Endothelial cell of umbilical vein (primary cell): Measurements from ENCODE around the gene IFITM2.

Experiments
- CTCF ChIP-seq, 2 donors: IDR thresholded peaks; 1 replicate in 1 of 2; 2 replicates in 1 of 2; pipeline ENCODE4 v1.5.1; 2011; ENCODE audit warnings: low read length in 2 of 2, mild to moderate bottlenecking in 2 of 2, moderate library complexity in 2 of 2, control low read depth in 1 of 2, inconsistent platforms in 1 of 2, low read depth in 1 of 2; ENCODE audit not compliant: insufficient read depth in 1 of 2; ENCODE audit errors: extremely low read depth in 1 of 2
- EZH2 ChIP-seq: IDR thresholded peaks from 2 replicates; pipeline ENCODE4 v1.6.1; 2012; ENCODE audit warnings: borderline replicate concordance, low read depth, mild to moderate bottlenecking, moderate library complexity, low read length, inconsistent platforms; ENCODE audit not compliant: severe bottlenecking
- FOS ChIP-seq: IDR thresholded peaks from 2 replicates; pipeline ENCODE4 v1.6.1; 2011; ENCODE audit warnings: mild to moderate bottlenecking, low read length, moderate library complexity, borderline replicate concordance; ENCODE audit not compliant: insufficient read depth
- GATA2 ChIP-seq: IDR thresholded peaks from 2 replicates; pipeline ENCODE4 v1.7.0; 2011; ENCODE audit warnings: low read depth, mild to moderate bottlenecking, moderate library complexity, mixed read lengths, low read length; ENCODE audit not compliant: insufficient read length, insufficient read depth
- MAX ChIP-seq: IDR thresholded peaks from 2 replicates; pipeline ENCODE4 v1.6.1; 2011; ENCODE audit not compliant: insufficient read depth, insufficient read length
- MYC ChIP-seq: IDR thresholded peaks from one replicate; pipeline ENCODE4 v1.6.1; 2011; ENCODE audit warnings: mild to moderate bottlenecking, low read depth, low read length
- POLR2A ChIP-seq: IDR thresholded peaks from 2 replicates; pipeline ENCODE4 v1.6.1; 2012; ENCODE audit warnings: low read depth, mild to moderate bottlenecking, control low read depth, low read length
- POLR2AphosphoS5 ChIP-seq: IDR thresholded peaks from 2 replicates; pipeline ENCODE4 v1.6.1; 2012; ENCODE audit warnings: low read depth, mild to moderate bottlenecking, control low read depth, low read length, moderate library complexity; ENCODE audit not compliant: insufficient read depth

GRCh38 chr11:271319-271715 is 36.3 kb upstream of the IFITM2 start:
- no peak for TF ChIP-seq POLR2A
- TF ChIP-seq CTCF (IDR thresholded peaks at IDR 0.05; ENCODE audit: extremely low read depth in 1 of 2, insufficient read depth in 1 of 2, low read depth in 1 of 2, low read length in 2 of 2) = no peak
- no peak for TF ChIP-seq POLR2AphosphoS5
- TF ChIP-seq GATA2 = no peak
- TF ChIP-seq MYC = no peak
- no peak for TF ChIP-seq MAX
- no peak for TF ChIP-seq FOS
- TF ChIP-seq EZH2 = no peak
